SK-N-SH treated with all-trans-retinoic acid at 6 μM for 48 hours (cell line): Measurements from ENCODE around the gene ENC1.

Experiments used
- ATAC-seq: fragments of 200-7000 bp; cut with Tn5 transposase; 3 replicates; pipeline ENCODE4 v1.9.1; 2020; ENCODE audit warnings: mild to moderate bottlenecking, moderate library complexity
- ARNTL ChIP-seq: fragments of 450-650 bp; formaldehyde crosslinking; IDR thresholded peaks from 2 replicates; pipeline ENCODE4 v1.5.0; 2020; ENCODE audit warnings: low read depth, mild to moderate bottlenecking, moderate library complexity, borderline replicate concordance
- BACH2 ChIP-seq: fragments of 250-450 bp; sonication (Bioruptor Pico); IDR thresholded peaks from 2 replicates; pipeline ENCODE4 v1.9.0; 2021; ENCODE audit warnings: mild to moderate bottlenecking, borderline replicate concordance
- CSDC2 ChIP-seq: fragments of 250-450 bp; sonication (Bioruptor Pico); IDR thresholded peaks from 2 replicates; pipeline ENCODE4 v1.5.0; 2020; ENCODE audit warnings: mild to moderate bottlenecking, moderate library complexity
- ESRRG ChIP-seq: fragments of 250-450 bp; sonication (Bioruptor Pico); IDR thresholded peaks from 2 replicates; pipeline ENCODE4 v1.6.1; 2021; ENCODE audit warnings: mild to moderate bottlenecking
- GLIS3 ChIP-seq: fragments of 250-450 bp; sonication (Bioruptor Pico); IDR thresholded peaks from 2 replicates; pipeline ENCODE4 v1.5.0; 2020; ENCODE audit warnings: mild to moderate bottlenecking, moderate library complexity
- RARB ChIP-seq: fragments of 250-450 bp; sonication (Bioruptor Pico); IDR thresholded peaks from 2 replicates; pipeline ENCODE4 v1.8.0; 2021; ENCODE audit warnings: mild to moderate bottlenecking, moderate library complexity
- SNAI2 ChIP-seq: fragments of 250-450 bp; sonication (Bioruptor Pico); IDR thresholded peaks from 2 replicates; pipeline ENCODE4 v1.5.0; 2020; ENCODE audit warnings: mild to moderate bottlenecking, moderate library complexity
- TOX ChIP-seq: fragments of 250-450 bp; sonication (Bioruptor Pico); IDR thresholded peaks from 2 replicates; pipeline ENCODE4 v1.8.0; 2021; ENCODE audit warnings: mild to moderate bottlenecking, moderate library complexity, borderline replicate concordance
- ZC3H10 ChIP-seq: fragments of 250-450 bp; sonication (Bioruptor Pico); IDR thresholded peaks from 2 replicates; pipeline ENCODE4 v1.5.1; 2021; ENCODE audit warnings: mild to moderate bottlenecking, moderate library complexity
- ZFP3 ChIP-seq: fragments of 250-450 bp; sonication (Bioruptor Pico); IDR thresholded peaks from 2 replicates; pipeline ENCODE4 v1.5.0; 2020; ENCODE audit warnings: mild to moderate bottlenecking, moderate library complexity
- ZFP30 ChIP-seq: fragments of 450-650 bp; formaldehyde crosslinking; IDR thresholded peaks from 2 replicates; pipeline ENCODE4 v1.5.0; 2022; ENCODE audit warnings: mild to moderate bottlenecking, moderate library complexity
- ZNF70 ChIP-seq: fragments of 450-650 bp; formaldehyde crosslinking; IDR thresholded peaks from 2 replicates; pipeline ENCODE4 v1.5.0; 2020; ENCODE audit warnings: mild to moderate bottlenecking, moderate library complexity
- ZNF8 ChIP-seq: fragments of 450-650 bp; formaldehyde crosslinking; IDR thresholded peaks from 2 replicates; pipeline ENCODE4 v1.5.0; 2020; ENCODE audit warnings: mild to moderate bottlenecking, moderate library complexity
- TF ChIP-seq, protein P1 (sequence below): fragments of 250-450 bp; sonication (Bioruptor Pico); IDR thresholded peaks from 2 replicates; pipeline ENCODE4 v1.5.0; 2020; ENCODE audit warnings: mild to moderate bottlenecking, moderate library complexity
- TF ChIP-seq, protein P2 (sequence below): fragments of 250-450 bp; sonication (Bioruptor Pico); IDR thresholded peaks from 2 replicates; pipeline ENCODE4 v1.5.1; 2021; ENCODE audit warnings: mild to moderate bottlenecking, moderate library complexity
- TF ChIP-seq, protein P3 (sequence below): fragments of 250-450 bp; sonication (Bioruptor Pico); IDR thresholded peaks from 2 replicates; pipeline ENCODE4 v1.8.0; 2020; ENCODE audit warnings: mild to moderate bottlenecking, moderate library complexity, borderline replicate concordance
- TF ChIP-seq, protein P4 (sequence below): fragments of 250-450 bp; sonication (Bioruptor Pico); IDR thresholded peaks from 2 replicates; pipeline ENCODE4 v1.8.0; 2021; ENCODE audit warnings: low read depth, mild to moderate bottlenecking, moderate library complexity, borderline replicate concordance
- TF ChIP-seq, protein P5 (sequence below): fragments of 250-450 bp; sonication (Bioruptor Pico); IDR thresholded peaks from 2 replicates; pipeline ENCODE4 v1.5.1; 2020; ENCODE audit warnings: low read depth, mild to moderate bottlenecking, moderate library complexity

Gene ENC1

DNA sequence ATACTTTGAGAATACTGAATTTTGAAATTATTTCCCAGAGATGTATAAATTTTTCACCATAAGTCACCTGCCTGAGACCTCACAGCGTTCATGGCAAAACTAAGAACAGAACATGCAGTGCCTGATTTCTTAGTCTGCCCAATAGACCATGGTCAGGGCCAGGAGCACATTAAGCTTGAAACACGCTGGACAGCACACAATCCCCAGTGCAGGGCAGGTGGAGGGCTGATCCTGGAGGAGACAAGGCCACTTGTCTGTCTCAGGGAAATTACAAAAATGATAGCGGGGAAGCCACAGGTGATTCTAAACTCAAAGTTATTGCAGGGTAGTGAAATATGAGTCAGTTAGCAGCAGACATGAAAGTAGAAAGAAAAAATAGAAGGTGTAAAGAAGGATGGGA lies 18.6 kb upstream of the ENC1 start:
- no peak for ATAC-seq
- TF ChIP-seq BACH2 (no peak), ZFP3 (no peak), CSDC2 (CRISPR knock-in tag) (no peak), SNAI2 (CRISPR knock-in tag) (no peak), ZFP30 (CRISPR knock-in tag) (no peak), ZNF70 (CRISPR knock-in tag) (no peak), RARB (CRISPR knock-in tag) (no peak), TOX (no peak), ZC3H10 (no peak), ARNTL (no peak), GLIS3 (CRISPR knock-in tag) (no peak)
- TF ChIP-seq, protein P1, sequence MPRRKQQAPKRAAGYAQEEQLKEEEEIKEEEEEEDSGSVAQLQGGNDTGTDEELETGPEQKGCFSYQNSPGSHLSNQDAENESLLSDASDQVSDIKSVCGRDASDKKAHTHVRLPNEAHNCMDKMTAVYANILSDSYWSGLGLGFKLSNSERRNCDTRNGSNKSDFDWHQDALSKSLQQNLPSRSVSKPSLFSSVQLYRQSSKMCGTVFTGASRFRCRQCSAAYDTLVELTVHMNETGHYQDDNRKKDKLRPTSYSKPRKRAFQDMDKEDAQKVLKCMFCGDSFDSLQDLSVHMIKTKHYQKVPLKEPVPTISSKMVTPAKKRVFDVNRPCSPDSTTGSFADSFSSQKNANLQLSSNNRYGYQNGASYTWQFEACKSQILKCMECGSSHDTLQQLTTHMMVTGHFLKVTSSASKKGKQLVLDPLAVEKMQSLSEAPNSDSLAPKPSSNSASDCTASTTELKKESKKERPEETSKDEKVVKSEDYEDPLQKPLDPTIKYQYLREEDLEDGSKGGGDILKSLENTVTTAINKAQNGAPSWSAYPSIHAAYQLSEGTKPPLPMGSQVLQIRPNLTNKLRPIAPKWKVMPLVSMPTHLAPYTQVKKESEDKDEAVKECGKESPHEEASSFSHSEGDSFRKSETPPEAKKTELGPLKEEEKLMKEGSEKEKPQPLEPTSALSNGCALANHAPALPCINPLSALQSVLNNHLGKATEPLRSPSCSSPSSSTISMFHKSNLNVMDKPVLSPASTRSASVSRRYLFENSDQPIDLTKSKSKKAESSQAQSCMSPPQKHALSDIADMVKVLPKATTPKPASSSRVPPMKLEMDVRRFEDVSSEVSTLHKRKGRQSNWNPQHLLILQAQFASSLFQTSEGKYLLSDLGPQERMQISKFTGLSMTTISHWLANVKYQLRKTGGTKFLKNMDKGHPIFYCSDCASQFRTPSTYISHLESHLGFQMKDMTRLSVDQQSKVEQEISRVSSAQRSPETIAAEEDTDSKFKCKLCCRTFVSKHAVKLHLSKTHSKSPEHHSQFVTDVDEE (CRISPR knock-in tag) = no peak
- TF ChIP-seq, protein P2, sequence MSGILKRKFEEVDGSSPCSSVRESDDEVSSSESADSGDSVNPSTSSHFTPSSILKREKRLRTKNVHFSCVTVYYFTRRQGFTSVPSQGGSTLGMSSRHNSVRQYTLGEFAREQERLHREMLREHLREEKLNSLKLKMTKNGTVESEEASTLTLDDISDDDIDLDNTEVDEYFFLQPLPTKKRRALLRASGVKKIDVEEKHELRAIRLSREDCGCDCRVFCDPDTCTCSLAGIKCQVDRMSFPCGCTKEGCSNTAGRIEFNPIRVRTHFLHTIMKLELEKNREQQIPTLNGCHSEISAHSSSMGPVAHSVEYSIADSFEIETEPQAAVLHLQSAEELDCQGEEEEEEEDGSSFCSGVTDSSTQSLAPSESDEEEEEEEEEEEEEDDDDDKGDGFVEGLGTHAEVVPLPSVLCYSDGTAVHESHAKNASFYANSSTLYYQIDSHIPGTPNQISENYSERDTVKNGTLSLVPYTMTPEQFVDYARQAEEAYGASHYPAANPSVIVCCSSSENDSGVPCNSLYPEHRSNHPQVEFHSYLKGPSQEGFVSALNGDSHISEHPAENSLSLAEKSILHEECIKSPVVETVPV (CRISPR knock-in tag) = no peak
- TF ChIP-seq, protein P3, sequence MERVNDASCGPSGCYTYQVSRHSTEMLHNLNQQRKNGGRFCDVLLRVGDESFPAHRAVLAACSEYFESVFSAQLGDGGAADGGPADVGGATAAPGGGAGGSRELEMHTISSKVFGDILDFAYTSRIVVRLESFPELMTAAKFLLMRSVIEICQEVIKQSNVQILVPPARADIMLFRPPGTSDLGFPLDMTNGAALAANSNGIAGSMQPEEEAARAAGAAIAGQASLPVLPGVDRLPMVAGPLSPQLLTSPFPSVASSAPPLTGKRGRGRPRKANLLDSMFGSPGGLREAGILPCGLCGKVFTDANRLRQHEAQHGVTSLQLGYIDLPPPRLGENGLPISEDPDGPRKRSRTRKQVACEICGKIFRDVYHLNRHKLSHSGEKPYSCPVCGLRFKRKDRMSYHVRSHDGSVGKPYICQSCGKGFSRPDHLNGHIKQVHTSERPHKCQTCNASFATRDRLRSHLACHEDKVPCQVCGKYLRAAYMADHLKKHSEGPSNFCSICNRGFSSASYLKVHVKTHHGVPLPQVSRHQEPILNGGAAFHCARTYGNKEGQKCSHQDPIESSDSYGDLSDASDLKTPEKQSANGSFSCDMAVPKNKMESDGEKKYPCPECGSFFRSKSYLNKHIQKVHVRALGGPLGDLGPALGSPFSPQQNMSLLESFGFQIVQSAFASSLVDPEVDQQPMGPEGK (CRISPR knock-in tag) = no peak

DNA sequence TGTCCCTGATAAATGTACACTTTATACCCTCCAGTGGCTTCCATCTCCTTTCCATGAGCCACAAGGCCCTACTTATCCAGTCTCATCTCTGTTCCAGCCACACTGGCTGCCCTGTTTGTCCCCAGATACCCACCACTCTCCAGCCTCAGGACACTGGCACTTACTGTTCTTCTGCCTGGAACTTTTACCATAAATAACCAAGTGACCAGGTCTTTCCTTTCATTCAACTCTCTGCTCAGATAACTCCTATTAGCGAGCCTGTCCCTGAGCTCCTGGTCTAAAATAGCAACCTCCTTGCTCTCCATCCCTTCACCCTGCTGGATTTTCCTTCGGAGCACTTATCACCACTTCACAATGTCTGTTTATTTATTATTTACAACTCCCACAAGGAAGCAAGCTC lies 16.6 kb upstream of the ENC1 start:
- no peak for ATAC-seq
- TF ChIP-seq, protein P3 (CRISPR knock-in tag) = no peak
- TF ChIP-seq ZFP30 (CRISPR knock-in tag) = no peak
- no peak for TF ChIP-seq SNAI2 (CRISPR knock-in tag)
- TF ChIP-seq GLIS3 (CRISPR knock-in tag) = no peak
- no peak for TF ChIP-seq RARB (CRISPR knock-in tag)
- TF ChIP-seq, protein P4, sequence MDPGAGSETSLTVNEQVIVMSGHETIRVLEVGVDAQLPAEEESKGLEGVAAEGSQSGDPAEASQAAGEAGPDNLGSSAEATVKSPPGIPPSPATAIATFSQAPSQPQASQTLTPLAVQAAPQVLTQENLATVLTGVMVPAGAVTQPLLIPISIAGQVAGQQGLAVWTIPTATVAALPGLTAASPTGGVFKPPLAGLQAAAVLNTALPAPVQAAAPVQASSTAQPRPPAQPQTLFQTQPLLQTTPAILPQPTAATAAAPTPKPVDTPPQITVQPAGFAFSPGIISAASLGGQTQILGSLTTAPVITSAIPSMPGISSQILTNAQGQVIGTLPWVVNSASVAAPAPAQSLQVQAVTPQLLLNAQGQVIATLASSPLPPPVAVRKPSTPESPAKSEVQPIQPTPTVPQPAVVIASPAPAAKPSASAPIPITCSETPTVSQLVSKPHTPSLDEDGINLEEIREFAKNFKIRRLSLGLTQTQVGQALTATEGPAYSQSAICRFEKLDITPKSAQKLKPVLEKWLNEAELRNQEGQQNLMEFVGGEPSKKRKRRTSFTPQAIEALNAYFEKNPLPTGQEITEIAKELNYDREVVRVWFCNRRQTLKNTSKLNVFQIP (CRISPR knock-in tag) = no peak
- TF ChIP-seq ESRRG (CRISPR knock-in tag) = no peak
- no peak for TF ChIP-seq ZNF8 (CRISPR knock-in tag)
- TF ChIP-seq, protein P1 (CRISPR knock-in tag) = no peak
- TF ChIP-seq, protein P5, sequence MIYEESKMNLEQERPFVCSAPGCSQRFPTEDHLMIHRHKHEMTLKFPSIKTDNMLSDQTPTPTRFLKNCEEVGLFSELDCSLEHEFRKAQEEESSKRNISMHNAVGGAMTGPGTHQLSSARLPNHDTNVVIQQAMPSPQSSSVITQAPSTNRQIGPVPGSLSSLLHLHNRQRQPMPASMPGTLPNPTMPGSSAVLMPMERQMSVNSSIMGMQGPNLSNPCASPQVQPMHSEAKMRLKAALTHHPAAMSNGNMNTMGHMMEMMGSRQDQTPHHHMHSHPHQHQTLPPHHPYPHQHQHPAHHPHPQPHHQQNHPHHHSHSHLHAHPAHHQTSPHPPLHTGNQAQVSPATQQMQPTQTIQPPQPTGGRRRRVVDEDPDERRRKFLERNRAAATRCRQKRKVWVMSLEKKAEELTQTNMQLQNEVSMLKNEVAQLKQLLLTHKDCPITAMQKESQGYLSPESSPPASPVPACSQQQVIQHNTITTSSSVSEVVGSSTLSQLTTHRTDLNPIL (CRISPR knock-in tag) = no peak
- TF ChIP-seq BACH2 = no peak
